ENCODE results near the gene TREM1.
A peak's percentile ranks its signal among the peaks of the same experiment; 100 is the strongest.

TREM1 gene

DNA sequence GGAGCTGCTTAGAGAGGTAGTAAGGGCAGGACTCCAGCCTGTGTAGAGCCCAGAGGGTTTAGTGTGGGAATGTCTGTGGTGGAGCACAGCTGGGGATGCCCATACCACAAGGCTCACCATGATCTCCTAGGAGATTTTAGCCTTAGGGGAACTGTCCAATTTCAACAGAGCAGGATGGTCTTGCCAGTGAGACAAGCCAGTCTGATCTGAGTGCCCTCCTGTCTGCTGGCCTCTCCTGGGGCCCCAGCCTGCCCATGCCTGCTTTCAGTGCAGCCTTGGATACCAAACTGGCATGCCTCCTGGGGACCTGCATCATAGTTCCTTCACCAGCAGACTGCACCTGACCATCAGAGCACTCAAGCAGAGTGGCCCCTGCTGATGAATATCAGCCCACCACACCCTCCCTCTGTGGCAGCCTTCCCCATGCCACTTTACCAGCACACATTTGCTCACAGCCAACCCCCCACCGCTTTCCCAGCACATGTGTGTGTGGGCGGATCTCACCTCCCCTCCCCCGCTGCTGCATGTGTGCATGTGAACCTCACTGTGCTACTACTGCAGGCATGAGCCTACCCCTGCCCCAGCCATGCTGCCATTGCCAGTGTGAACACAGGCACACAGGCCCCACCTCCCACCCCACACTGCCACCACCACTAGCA lies 7.9 kb upstream of the TREM1 start:
- no peak for DNase-seq (ENCODE audit: low spot score)

GRCh38 chr6:41291717-41292116 lies 5.2 kb upstream of the TREM1 start:
- no peak for DNase-seq (ENCODE audit: low spot score)

DNA sequence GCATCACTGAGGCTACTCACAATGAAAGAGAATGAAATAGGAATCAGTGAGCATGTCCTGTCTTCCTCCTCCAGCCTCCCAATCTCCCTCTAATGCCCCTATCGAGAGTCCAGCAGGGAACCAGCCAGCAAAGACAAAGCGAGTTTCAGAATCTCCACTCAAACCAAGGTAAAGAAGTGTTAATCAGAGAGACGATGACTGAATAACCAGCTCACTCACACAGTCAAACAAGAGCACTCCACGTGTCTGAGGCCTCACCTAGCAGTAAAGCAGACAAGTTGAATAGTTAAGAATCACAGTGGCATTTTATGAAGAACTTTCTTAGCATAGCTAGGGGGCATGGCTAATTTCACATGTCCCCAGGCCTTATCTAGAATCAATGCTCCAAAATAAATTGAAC lies 3.3 kb upstream of the TREM1 start:
- no peak for DNase-seq (ENCODE audit: low spot score)

DNA sequence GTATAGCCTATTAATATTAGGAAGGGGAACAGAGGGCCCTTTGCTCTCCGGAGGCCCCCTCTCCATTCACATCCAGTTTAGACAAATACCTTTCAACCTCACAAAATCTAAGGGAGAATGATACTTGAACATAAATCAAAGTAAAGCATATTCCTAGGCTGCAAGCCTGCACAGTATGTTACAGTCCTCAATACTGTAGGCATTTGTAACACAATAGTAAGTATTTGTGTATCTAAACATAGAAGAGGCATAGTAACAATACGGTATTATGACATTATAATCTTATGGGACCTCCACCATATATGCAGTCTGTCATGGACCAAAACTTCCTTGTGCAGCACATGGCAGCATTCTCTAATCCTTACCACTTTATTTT lies 2.3 kb upstream of the TREM1 start:
- DNase-seq (ENCODE audit: low spot score): no peak

- DNase-seq (ENCODE audit: low spot score): no peak
Measured at GRCh38 chr6:41288030-41288753, 1.7 kb upstream of the TREM1 start.

DNA sequence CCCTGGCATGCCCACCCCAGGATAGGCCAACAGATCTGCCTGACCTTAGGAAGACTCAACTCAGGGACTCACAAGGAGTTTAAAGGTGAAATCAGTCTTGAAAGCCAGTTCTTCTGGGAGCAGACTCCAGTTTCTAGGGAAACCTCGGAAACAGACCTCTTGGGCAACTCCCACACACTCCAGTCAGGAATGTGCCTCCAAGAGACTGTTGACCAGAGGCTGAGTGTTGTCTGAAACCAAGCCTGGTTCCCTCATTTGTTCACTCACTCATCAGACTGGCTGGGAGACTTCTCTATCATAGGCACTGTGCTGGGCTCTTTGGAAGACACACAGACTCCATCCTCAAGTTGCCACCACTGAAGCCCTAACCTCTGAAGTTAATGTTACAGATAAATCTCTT lies 1.8 kb downstream of the TREM1 start:
- no peak for DNase-seq (ENCODE audit: low spot score)

DNA sequence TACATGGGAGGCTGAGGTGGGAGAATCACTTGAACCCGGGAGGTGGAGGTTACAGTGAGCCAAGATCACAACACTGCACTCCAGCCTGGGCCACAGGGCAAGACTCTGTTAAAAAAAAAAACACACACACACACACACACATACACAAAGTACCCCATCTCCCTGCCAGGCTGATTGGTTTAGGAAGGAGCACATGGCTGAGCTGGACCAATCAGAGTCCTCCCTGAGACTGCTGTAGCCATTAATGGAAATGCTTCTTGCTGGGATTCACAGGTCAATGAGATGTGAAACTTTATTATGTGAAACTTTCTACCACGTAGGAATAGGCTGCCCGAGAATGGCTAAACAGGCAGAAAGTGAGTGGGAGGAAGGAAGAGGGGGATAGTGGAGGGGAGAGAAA lies 2.9 kb downstream of the TREM1 start:
- DNase-seq (ENCODE audit: low spot score): no peak

GRCh38 chr6:41280381-41281057 lies 6.0 kb downstream of the TREM1 start:
- DNase-seq (ENCODE audit: low spot score): no peak

DNA sequence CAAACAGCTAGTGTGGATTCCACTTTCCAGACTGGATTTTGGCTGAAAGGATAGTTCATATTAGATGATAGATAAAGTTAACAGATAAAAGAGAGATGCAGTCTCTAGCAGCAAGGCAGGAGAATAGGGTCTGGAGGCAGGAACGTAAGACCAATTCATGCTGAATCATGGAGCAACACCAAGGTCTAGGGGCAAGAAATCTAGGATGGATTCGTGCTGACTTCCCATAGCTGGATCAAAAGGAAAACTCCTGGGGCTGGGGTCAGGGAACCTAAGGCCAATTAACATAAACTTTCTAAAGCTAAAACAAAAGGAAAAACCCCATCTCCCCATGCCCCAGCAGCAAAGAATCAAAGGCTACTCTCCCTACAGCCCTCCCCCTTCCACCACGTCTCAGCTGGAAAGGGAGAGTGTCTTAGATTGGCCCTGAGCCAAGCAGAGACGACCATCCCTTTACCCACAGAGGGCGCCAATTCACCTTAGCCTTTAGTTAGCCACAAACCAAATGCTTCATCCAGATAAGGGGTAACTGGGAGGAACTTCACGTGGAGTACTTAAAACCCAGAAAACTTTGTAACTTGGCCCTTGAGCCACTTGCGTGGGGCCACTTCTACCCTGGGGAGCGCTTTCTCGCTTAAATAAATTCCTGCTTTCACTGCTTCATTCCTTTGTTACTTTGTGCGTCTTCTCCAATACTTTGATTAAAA lies 7.6 kb downstream of the TREM1 start:
- DNase-seq (ENCODE audit: low spot score): peak; percentile 26

- DNase-seq (ENCODE audit: low spot score): no peak
Measured at GRCh38 chr6:41277605-41278004, 8.9 kb downstream of the TREM1 start.

- DNase-seq (ENCODE audit: low spot score): no peak
Measured at GRCh38 chr6:41275489-41275888, 11.0 kb downstream of the TREM1 start.

GRCh38 chr6:41274256-41274655 lies 12.2 kb downstream of the TREM1 start:
- no peak for DNase-seq (ENCODE audit: low spot score)

DNA sequence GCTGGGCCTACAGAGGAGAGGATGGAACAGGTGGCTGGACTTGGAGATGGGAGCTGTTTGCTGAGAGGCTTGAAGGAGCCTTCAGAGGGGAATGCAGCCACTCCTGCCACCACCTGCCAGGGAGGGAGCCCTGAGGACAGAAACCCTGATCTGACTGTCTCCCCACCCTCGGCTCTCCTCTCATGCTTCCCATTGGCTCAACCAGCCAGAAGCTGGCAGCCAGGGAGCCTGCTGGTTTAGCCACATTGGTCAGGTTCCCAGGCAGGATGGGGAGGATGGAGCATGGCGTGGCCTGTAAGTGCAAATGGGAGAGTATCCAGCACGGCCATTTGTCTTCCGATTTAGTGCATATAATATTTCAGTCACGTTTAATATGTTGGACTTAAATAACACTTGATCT lies 12.8 kb downstream of the TREM1 start:
- no peak for DNase-seq (ENCODE audit: low spot score)

DNA sequence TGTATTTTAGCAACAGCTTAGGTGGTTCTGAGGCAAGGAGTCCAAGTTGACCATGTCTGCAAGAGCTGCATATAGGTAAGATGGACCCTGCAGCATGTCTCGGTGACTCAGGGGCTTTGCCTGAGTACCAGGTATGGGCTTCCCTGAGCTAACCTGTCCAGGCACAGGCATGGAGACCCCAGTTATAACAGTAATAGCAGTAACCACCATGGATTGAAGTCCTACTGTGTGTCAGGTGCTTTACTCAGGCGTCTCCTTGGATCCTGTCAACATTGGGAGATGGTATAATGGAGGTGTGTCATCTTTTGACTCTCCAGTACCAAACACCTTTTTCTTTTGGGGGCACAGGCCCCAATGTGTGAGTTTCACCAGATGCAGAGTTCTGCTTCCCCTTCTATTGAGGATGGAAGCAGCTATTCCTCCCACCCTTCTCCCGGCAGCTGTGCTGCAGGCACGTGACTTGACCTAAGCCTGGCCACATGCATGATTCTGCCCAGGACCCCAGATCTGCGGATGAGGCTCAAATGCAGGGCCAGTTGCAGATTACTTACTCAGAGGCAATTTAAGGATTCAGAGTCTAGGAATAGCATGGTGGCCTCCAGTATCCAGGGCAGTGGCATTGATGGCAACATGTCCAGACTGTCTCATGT lies 13.8 kb downstream of the TREM1 start:
- DNase-seq (ENCODE audit: low spot score): no peak

DNA sequence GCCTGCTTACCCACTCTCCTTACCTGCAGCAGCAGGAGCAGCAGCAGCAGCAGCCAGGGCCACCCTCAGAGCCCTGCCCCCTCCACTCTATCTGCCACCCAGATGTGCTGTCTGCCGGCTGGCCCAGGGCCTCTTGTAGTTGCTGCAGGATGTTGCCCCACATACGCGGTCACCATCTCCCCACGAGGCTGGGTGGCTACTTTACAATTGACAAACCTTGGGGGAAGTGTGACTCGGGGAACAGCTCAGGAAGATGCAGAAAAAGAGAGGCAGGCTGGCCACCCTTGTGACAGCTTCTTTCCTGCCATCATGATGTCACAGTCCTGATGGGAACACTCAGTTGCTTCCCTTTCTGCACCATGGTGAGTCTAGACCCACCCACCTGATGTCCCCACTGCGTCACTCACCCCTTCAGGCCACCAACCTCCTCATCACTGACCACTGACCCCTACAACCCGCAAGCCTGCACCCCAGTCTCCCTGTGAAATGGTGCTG lies 14.5 kb downstream of the TREM1 start:
- no peak for DNase-seq (ENCODE audit: low spot score)

- DNase-seq (ENCODE audit: low spot score): no peak
Measured at GRCh38 chr6:41269716-41270115, 16.8 kb downstream of the TREM1 start.

DNA sequence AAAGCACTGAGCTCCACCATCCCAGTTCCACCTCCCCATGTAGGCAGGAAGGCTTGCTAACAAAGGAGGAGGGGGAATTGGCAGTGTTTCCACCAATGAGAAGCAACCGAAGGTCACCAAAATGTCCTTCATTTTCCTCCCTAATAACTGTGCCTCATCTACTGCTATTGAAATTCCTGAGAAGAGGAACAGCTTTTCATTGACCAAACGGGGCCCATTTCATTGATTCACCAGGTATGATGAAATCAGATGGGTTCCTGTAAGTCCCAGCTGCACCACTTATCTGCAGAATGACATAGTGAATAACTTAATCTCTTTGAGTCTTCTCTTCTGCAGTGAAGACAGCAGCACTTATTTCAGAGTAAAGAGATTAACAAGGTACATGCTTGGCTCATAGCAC lies 17.3 kb downstream of the TREM1 start:
- no peak for DNase-seq (ENCODE audit: low spot score)

GRCh38 chr6:41268478-41268877 lies 18.0 kb downstream of the TREM1 start:
- DNase-seq (ENCODE audit: low spot score): no peak

GRCh38 chr6:41266541-41266940 lies 19.9 kb downstream of the TREM1 start:
- DNase-seq (ENCODE audit: low spot score): no peak

DNA sequence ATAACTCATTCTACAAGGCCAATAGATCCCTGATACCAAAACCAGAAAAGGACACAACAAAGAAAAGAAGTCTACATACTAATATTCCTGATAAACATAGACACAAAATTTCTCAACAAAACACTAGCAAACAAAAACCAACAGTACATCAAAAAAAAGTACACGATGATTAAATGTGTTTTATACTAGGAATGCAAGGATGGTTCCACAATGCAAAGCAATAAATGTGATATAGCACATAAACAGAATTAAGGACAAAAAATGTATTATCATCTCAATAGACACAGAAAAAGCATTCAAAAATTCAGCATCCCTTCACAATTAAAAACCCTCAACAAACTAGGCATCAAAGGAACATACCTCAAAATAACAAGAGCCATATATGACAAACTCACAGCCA lies 23.2 kb downstream of the TREM1 start:
- DNase-seq (ENCODE audit: low spot score): no peak

DNA sequence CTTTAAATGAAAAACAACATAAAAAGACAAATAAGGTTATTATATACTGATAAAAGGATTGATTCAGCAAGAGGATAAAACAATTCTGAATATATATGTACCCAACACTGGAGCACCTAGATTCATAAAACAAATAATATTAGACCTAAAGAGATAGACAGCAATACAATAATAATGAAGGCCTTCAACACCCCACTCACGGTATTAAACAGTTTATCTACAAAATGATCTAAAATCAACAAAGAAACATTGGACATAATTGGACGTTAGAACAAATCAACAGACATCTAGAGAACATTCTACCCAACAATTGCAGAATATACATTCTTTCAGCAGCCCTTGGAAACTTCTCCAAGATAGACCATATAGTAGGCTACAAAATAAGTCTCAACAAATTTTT lies 24.1 kb downstream of the TREM1 start:
- no peak for DNase-seq (ENCODE audit: low spot score)

DNA sequence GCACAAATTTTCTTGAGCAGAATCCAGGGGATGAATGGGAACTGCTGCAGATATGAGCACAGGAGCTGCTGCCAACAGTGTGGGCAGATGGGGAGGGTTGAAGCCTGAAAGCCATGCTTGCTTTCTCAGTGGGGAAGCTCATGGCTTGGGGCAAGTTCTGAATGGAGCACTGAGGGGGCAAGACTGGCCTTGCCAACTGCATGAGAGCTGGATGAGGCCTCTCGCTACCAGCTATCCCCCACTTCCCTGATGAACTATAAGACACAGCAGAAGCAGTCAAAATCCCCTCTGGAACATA lies 28.3 kb downstream of the TREM1 start:
- DNase-seq (ENCODE audit: low spot score): no peak

Data from kidney capillary endothelial cell (primary cell).